HCT116 (cell line): ENCODE measurements around the gene MAP10. TPM values are rescaled to one million over a fixed set of nuclear protein-coding genes. Genes with fewer than 3 reads are reported as not detected.

Source experiments
- ATAC-seq: fragments of 200-7000 bp; cut with Tn5 transposase; 2 replicates; pipeline ENCODE4 v1.9.1; 2020; ENCODE audit warnings: mild to moderate bottlenecking, moderate library complexity
- BruUV-seq: library from RNA; stranded (reverse); fragments of 400-500 nt; replicated peaks from 2 replicates; lab custom pipeline; 2021; lab: Mats Ljungman, UMichigan
- CTCF ChIA-PET: fragments of 300-600 bp; sonication (Branson Sonifier 250); formaldehyde crosslinking; loops from one replicate; lab custom pipeline; 2021; ENCODE audit warnings: antibody characterized with exemption; lab: Charles Lee
- POLR2A ChIA-PET: fragments of 300-600, 350-600 bp; sonication (Branson Sonifier 250); formaldehyde crosslinking; loops from one replicate; lab custom pipeline; 2021; ENCODE audit warnings: antibody characterized with exemption; lab: Charles Lee
- RAD21 ChIA-PET, 2 experiments: fragments of 300-600 bp; sonication (Branson Sonifier 250); formaldehyde crosslinking; loops; one replicate each; lab custom pipeline; 2023; ENCODE audit warnings: low total read pairs in 2 of 2; ENCODE audit not compliant: uncharacterized antibody in 2 of 2, unreplicated experiment in 2 of 2, low non-redundant PET in 1 of 2; lab: Charles Lee
- DNase-seq: peaks from one replicate; pipeline ENCODE4 v3.0.0-alpha.2; 2010; ENCODE audit warnings: low read depth, low spot score
- H2AFZ ChIP-seq: fragments of 200-600 bp; shearing (Covaris generic), sonication (generic); 2 replicates; pipeline ENCODE4 v1.6.1; 2017; ENCODE audit warnings: low read depth, mixed run types, mixed read lengths, antibody characterized with exemption, low read length; ENCODE audit not compliant: poor library complexity, severe bottlenecking
- H3K27ac ChIP-seq: 2 replicates; pipeline ENCODE4 v1.5.1; 2012; ENCODE audit warnings: low read depth, low read length
- H3K27me3 ChIP-seq: fragments of 200-600 bp; sonication (generic); 2 replicates; pipeline ENCODE4 v1.6.1; 2016; ENCODE audit warnings: mixed run types, low read length, mixed read lengths; ENCODE audit not compliant: insufficient read depth
- H3K36me3 ChIP-seq, 2 experiments: fragments of 200-500 bp in 1 of 2; fragments of 200-600 bp in 1 of 2; sonication (Bioruptor generic) in 1 of 2; sonication (generic) in 1 of 2; 2 replicates each; pipeline versions ENCODE4 v1.5.1 to v1.6.1; 2014 to 2016; ENCODE audit warnings: low read length in 2 of 2, inconsistent platforms in 1 of 2, mixed read lengths in 1 of 2, mixed run types in 1 of 2; ENCODE audit not compliant: insufficient read depth in 2 of 2, control insufficient read depth in 1 of 2
- H3K4me1 ChIP-seq, 2 experiments: fragments of 200-600 bp in 1 of 2; sonication (generic) in 1 of 2; 2 replicates each; pipeline versions ENCODE4 v1.5.1 to v1.6.1; 2012 to 2017; ENCODE audit warnings: low read length in 2 of 2, inconsistent platforms in 1 of 2, mild to moderate bottlenecking in 1 of 2, mixed read lengths in 1 of 2, mixed run types in 1 of 2, moderate library complexity in 1 of 2; ENCODE audit not compliant: insufficient read depth in 2 of 2, control insufficient read depth in 1 of 2
- H3K4me2 ChIP-seq: fragments of 200-600 bp; sonication (generic); 2 replicates; pipeline ENCODE4 v1.6.1; 2017; ENCODE audit warnings: mixed run types, low read length, mixed read lengths
- H3K4me3 ChIP-seq, 2 experiments: fragments of 200-600 bp in 1 of 2; sonication (generic) in 1 of 2; replicated peaks in 1 of 2; 2 replicates each; pipeline ENCODE4 v1.5.1; 2011 to 2016; ENCODE audit warnings: low read length in 2 of 2, control low read depth in 1 of 2, low read depth in 1 of 2, mild to moderate bottlenecking in 1 of 2, mixed read lengths in 1 of 2, mixed run types in 1 of 2
- H3K79me2 ChIP-seq: fragments of 200-600 bp; sonication (generic); 2 replicates; pipeline ENCODE4 v1.6.1; 2017; ENCODE audit warnings: mild to moderate bottlenecking, mixed run types, low read length, moderate library complexity, mixed read lengths; ENCODE audit not compliant: insufficient read depth
- H3K9ac ChIP-seq: fragments of 200-600 bp; sonication (generic); 2 replicates; pipeline ENCODE4 v1.6.1; 2016; ENCODE audit warnings: low read length, mixed read lengths
- H3K9me2 ChIP-seq: fragments of 200-600 bp; sonication (generic), shearing (Covaris generic); 2 replicates; pipeline ENCODE4 v1.6.1; 2017; ENCODE audit warnings: mixed run types, mild to moderate bottlenecking, moderate library complexity; ENCODE audit not compliant: insufficient read depth
- H3K9me3 ChIP-seq, 2 experiments: fragments of 200-500 bp in 1 of 2; fragments of 200-600 bp in 1 of 2; sonication (Bioruptor generic) in 1 of 2; sonication (generic) in 1 of 2; 2 replicates each; pipeline ENCODE4 v1.6.1; 2014 to 2017; ENCODE audit warnings: low read length in 2 of 2, mixed read lengths in 2 of 2, inconsistent platforms in 1 of 2, low read depth in 1 of 2, mild to moderate bottlenecking in 1 of 2, mixed run types in 1 of 2, moderate library complexity in 1 of 2; ENCODE audit not compliant: control insufficient read depth in 1 of 2, insufficient read depth in 1 of 2
- H4K20me1 ChIP-seq: fragments of 200-600 bp; sonication (generic), shearing (Covaris generic); 2 replicates; pipeline ENCODE4 v1.6.1; 2017; ENCODE audit warnings: mixed run types, mild to moderate bottlenecking, moderate library complexity; ENCODE audit not compliant: insufficient read depth
- ATF3 ChIP-seq: IDR thresholded peaks from 2 replicates; pipeline ENCODE4 v1.6.1; 2012
- CBX3 ChIP-seq: IDR thresholded peaks from 2 replicates; pipeline ENCODE4 v1.6.1; 2012; ENCODE audit warnings: low read depth
- CEBPB ChIP-seq: IDR thresholded peaks from 2 replicates; pipeline ENCODE4 v1.6.1; 2012; ENCODE audit warnings: low read depth
- ELF1 ChIP-seq: IDR thresholded peaks from 2 replicates; pipeline ENCODE4 v1.6.1; 2012; ENCODE audit warnings: low read depth, borderline replicate concordance
- EZH2phosphoT487 ChIP-seq: fragments of 200-600 bp; IDR thresholded peaks from 2 replicates; pipeline ENCODE4 v1.6.1; 2018; ENCODE audit warnings: antibody characterized with exemption, borderline replicate concordance
- JUND ChIP-seq: IDR thresholded peaks from 2 replicates; pipeline ENCODE4 v1.6.1; 2012
- MAX ChIP-seq: IDR thresholded peaks from 2 replicates; pipeline ENCODE4 v1.6.1; 2012
- POLR2A ChIP-seq: IDR thresholded peaks from 2 replicates; pipeline ENCODE4 v1.7.0; 2011; ENCODE audit warnings: borderline replicate concordance; ENCODE audit not compliant: insufficient read depth, insufficient read length; ENCODE audit errors: extremely low read depth
- SP1 ChIP-seq: IDR thresholded peaks from 2 replicates; pipeline ENCODE4 v1.6.1; 2012; ENCODE audit warnings: low read depth
- SRF ChIP-seq: IDR thresholded peaks from 2 replicates; pipeline ENCODE4 v1.6.1; 2012; ENCODE audit warnings: low read depth
- YY1 ChIP-seq: IDR thresholded peaks from 2 replicates; pipeline ENCODE4 v1.6.1; 2011; ENCODE audit warnings: low read length, low read depth, moderate library complexity, mild to moderate bottlenecking; ENCODE audit not compliant: insufficient replicate concordance; ENCODE audit errors: extremely low read depth
- ZNF274 ChIP-seq: fragments of 200-500 bp; sonication (Bioruptor generic); IDR thresholded peaks from 2 replicates; pipeline ENCODE4 v1.6.1; 2014; ENCODE audit warnings: mild to moderate bottlenecking, low read depth, low read length, inconsistent platforms
- intact Hi-C: fragments of 100-400 bp; cut with micrococcal nuclease; formaldehyde crosslinking; loops from 2 replicates; pipeline ENCODE4 v1.10.0; 2022
- total RNA-seq: library from RNA; stranded (reverse); gene quantifications from one replicate; pipeline ENCODE4 v1.2.1, GENCODE V29; 2021; ENCODE audit not compliant: unreplicated experiment

MAP10 gene
- total RNA-seq, 1 experiment from 2014 or later, result not detected

- Histone ChIP-seq H4K20me1 (no peaks in the 10 kb centered on the region), H3K9me2 (no peaks in the 10 kb centered on the region), H3K4me1 (peaks cover 8 to 10% of the 10 kb centered on the region in 2 experiments; a peak in 3 of 4 replicates), H3K36me3 (no peaks in the 10 kb centered on the region), H3K27me3 (no peaks in the 10 kb centered on the region), H3K79me2 (no peaks in the 10 kb centered on the region), H3K27ac (no peak overlapping the region), H2AFZ (no peak overlapping the region), H3K4me3 (no peak overlapping the region), H3K4me2 (no peak overlapping the region), H3K9me3 (no peaks in the 10 kb centered on the region), H3K9ac (no peak overlapping the region)
- intact Hi-C loops, result no loop called here
- RAD21 ChIA-PET, result no interaction called here
- POLR2A ChIA-PET, result interaction anchor here (0.7 kb wide), 1 partner anchor 31 kb away, joined by 3 read pairs; no protein-coding TSS in a partner anchor
- TF ChIP-seq YY1, result no peak
- TF ChIP-seq POLR2A, result no peak
- TF ChIP-seq ZNF274, result no peak
- no peak for TF ChIP-seq EZH2phosphoT487
- TF ChIP-seq SP1, result no peak
- no peak for TF ChIP-seq SRF
- no peak for TF ChIP-seq ATF3
- TF ChIP-seq MAX, result no peak
- no peak for TF ChIP-seq CEBPB
- no peak for TF ChIP-seq ELF1
- no peak for TF ChIP-seq CBX3
- TF ChIP-seq JUND, result no peak
- CTCF ChIA-PET, result no interaction called here
- BruUV-seq, result no TSS peak
- DNase-seq, result no peak
- no peak for ATAC-seq
Measured at GRCh38 chr1:232795497-232796053, 9.6 kb upstream of the MAP10 start.
